Measurements from ENCODE around the gene ILDR1. TPM values are rescaled to one million over a fixed set of nuclear protein-coding genes. Genes with fewer than 3 reads are reported as not detected.

Gene ILDR1
- total and polyA plus RNA-seq, 7 experiments from 2014 or later: 0.19 to 0.31 TPM; not detected in 5

- Mint-ChIP-seq H3K27ac (no peak overlapping the region), H3K27me3 (peaks cover 4 to 13% (median 9%) of the 10 kb centered on the region in 5 donors), H3K36me3 (no peaks in the 10 kb centered on the region), H3K4me3 (no peak overlapping the region), H3K4me1 (peaks cover 0 to 10% (median 0%) of the 10 kb centered on the region in 7 donors), H3K9me3 (no peaks in the 10 kb centered on the region)
- ChIA-PET POLR2A (no interaction called here), CTCF (no interaction called here)
- H3K27ac ChIP-seq (ENCODE audit: low read depth, low read length): no peak overlapping the region
- H3K4me3 ChIP-seq (ENCODE audit: low read length): no peak overlapping the region
- DNase-seq: no peak
- no peaks in the 10 kb centered on the region for H3K36me3 ChIP-seq (ENCODE audit: control insufficient read depth in 2 of 3, insufficient read depth in 3 of 3, low read length in 3 of 3)
- intact Hi-C loops (cut with micrococcal nuclease): no loop called here
- no peaks in the 10 kb centered on the region for H3K4me1 ChIP-seq (ENCODE audit: control insufficient read depth in 2 of 2, insufficient read depth in 2 of 2, low read length in 2 of 2)
- H3K27me3 ChIP-seq (ENCODE audit: control insufficient read depth in 2 of 2, insufficient read depth in 2 of 2, low read length in 2 of 2): no peaks in the 10 kb centered on the region
- ATAC-seq: no peak
- H3K9me3 ChIP-seq (ENCODE audit: control insufficient read depth in 2 of 3, low read length in 3 of 3): no peaks in the 10 kb centered on the region
Measured at GRCh38 chr3:122010506-122010905, 11.5 kb downstream of the ILDR1 start.

- H3K4me3 ChIP-seq (ENCODE audit: low read length): no peak overlapping the region
- H3K36me3 ChIP-seq (ENCODE audit: control insufficient read depth in 2 of 3, insufficient read depth in 3 of 3, low read length in 3 of 3): no peaks in the 10 kb centered on the region
- H3K4me1 ChIP-seq (ENCODE audit: control insufficient read depth in 2 of 2, insufficient read depth in 2 of 2, low read length in 2 of 2): no peaks in the 10 kb centered on the region
- intact Hi-C loops (cut with micrococcal nuclease): no loop called here
- Mint-ChIP-seq H3K36me3 (no peaks in the 10 kb centered on the region), H3K4me1 (peaks cover 0 to 26% (median 0%) of the 10 kb centered on the region in 7 donors), H3K27ac (no peak overlapping the region), H3K9me3 (no peaks in the 10 kb centered on the region), H3K27me3 (peaks cover 6 to 22% (median 21%) of the 10 kb centered on the region in 5 donors), H3K4me3 (no peak overlapping the region)
- H3K27ac ChIP-seq (ENCODE audit: low read depth, low read length): no peak overlapping the region
- no peaks in the 10 kb centered on the region for H3K9me3 ChIP-seq (ENCODE audit: control insufficient read depth in 2 of 3, low read length in 3 of 3)
- ChIA-PET CTCF (no interaction called here), POLR2A (no interaction called here)
- ATAC-seq: no peak
- no peak for DNase-seq
- H3K27me3 ChIP-seq (ENCODE audit: control insufficient read depth in 2 of 2, insufficient read depth in 2 of 2, low read length in 2 of 2): no peaks in the 10 kb centered on the region
Measured at GRCh38 chr3:122008166-122008565, 13.9 kb downstream of the ILDR1 start.

- ATAC-seq (no peak), DNase-seq (no peak)
- intact Hi-C loops (cut with micrococcal nuclease): no loop called here
- POLR2A ChIA-PET: no interaction called here
- H3K27ac ChIP-seq (ENCODE audit: low read depth, low read length): no peak overlapping the region
- peaks cover 0 to 24% (median 0%) of the 10 kb centered on the region in 7 donors for H3K4me1 Mint-ChIP-seq
- H3K4me3 ChIP-seq (ENCODE audit: low read length): no peak overlapping the region
- no peaks in the 10 kb centered on the region for H3K36me3 Mint-ChIP-seq
- no peaks in the 10 kb centered on the region for H3K9me3 Mint-ChIP-seq
- no peak overlapping the region for H3K27ac Mint-ChIP-seq
- H3K36me3 ChIP-seq (ENCODE audit: control insufficient read depth in 2 of 3, insufficient read depth in 3 of 3, low read length in 3 of 3): no peaks in the 10 kb centered on the region
- H3K27me3 Mint-ChIP-seq: peaks cover 6 to 36% (median 32%) of the 10 kb centered on the region in 5 donors
- CTCF ChIA-PET: no interaction called here
- no peaks in the 10 kb centered on the region for H3K4me1 ChIP-seq (ENCODE audit: control insufficient read depth in 2 of 2, insufficient read depth in 2 of 2, low read length in 2 of 2)
- H3K4me3 Mint-ChIP-seq: no peak overlapping the region
- H3K9me3 ChIP-seq (ENCODE audit: control insufficient read depth in 2 of 3, low read length in 3 of 3): no peaks in the 10 kb centered on the region
- no peaks in the 10 kb centered on the region for H3K27me3 ChIP-seq (ENCODE audit: control insufficient read depth in 2 of 2, insufficient read depth in 2 of 2, low read length in 2 of 2)
Measured at GRCh38 chr3:122006267-122006666, 15.8 kb downstream of the ILDR1 start.

- ChIA-PET POLR2A (no interaction called here), CTCF (no interaction called here)
- Histone ChIP-seq H3K27me3 (ENCODE audit: control insufficient read depth in 2 of 2, insufficient read depth in 2 of 2, low read length in 2 of 2) (no peaks in the 10 kb centered on the region), H3K27ac (ENCODE audit: low read depth, low read length) (no peak overlapping the region), H3K36me3 (ENCODE audit: control insufficient read depth in 2 of 3, insufficient read depth in 3 of 3, low read length in 3 of 3) (no peaks in the 10 kb centered on the region), H3K4me3 (ENCODE audit: low read length) (no peak overlapping the region), H3K9me3 (ENCODE audit: control insufficient read depth in 2 of 3, low read length in 3 of 3) (no peaks in the 10 kb centered on the region), H3K4me1 (ENCODE audit: control insufficient read depth in 2 of 2, insufficient read depth in 2 of 2, low read length in 2 of 2) (no peaks in the 10 kb centered on the region)
- peak in 1 of 9 donors; percentile 25 for DNase-seq
- Mint-ChIP-seq H3K4me1 (peaks cover 0 to 24% (median 0%) of the 10 kb centered on the region in 7 donors), H3K4me3 (no peak overlapping the region), H3K27me3 (peaks cover 8 to 40% (median 37%) of the 10 kb centered on the region in 5 donors), H3K9me3 (no peaks in the 10 kb centered on the region), H3K27ac (no peak overlapping the region), H3K36me3 (no peaks in the 10 kb centered on the region)
- intact Hi-C loops (cut with micrococcal nuclease): no loop called here
- peak; percentile 47 for ATAC-seq
Measured at GRCh38 chr3:122004991-122005565, 17.0 kb downstream of the ILDR1 start.

GRCh38 chr3:122004107-122004506, 17.9 kb downstream of the ILDR1 start:
- H3K27me3 ChIP-seq (ENCODE audit: control insufficient read depth in 2 of 2, insufficient read depth in 2 of 2, low read length in 2 of 2): no peaks in the 10 kb centered on the region
- POLR2A ChIA-PET: no interaction called here
- no peaks in the 10 kb centered on the region for H3K4me1 ChIP-seq (ENCODE audit: control insufficient read depth in 2 of 2, insufficient read depth in 2 of 2, low read length in 2 of 2)
- ATAC-seq (no peak), DNase-seq (no peak)
- Mint-ChIP-seq H3K4me1 (peaks cover 0 to 20% (median 0%) of the 10 kb centered on the region in 7 donors), H3K36me3 (no peaks in the 10 kb centered on the region), H3K4me3 (no peak overlapping the region), H3K9me3 (no peaks in the 10 kb centered on the region), H3K27me3 (peaks cover 8 to 35% (median 33%) of the 10 kb centered on the region in 5 donors), H3K27ac (peak overlapping the region in 1 of 9 donors; percentile 2)
- no peak overlapping the region for H3K27ac ChIP-seq (ENCODE audit: low read depth, low read length)
- intact Hi-C loops (cut with micrococcal nuclease): no loop called here
- H3K4me3 ChIP-seq (ENCODE audit: low read length): no peak overlapping the region
- H3K9me3 ChIP-seq (ENCODE audit: control insufficient read depth in 2 of 3, low read length in 3 of 3): no peaks in the 10 kb centered on the region
- H3K36me3 ChIP-seq (ENCODE audit: control insufficient read depth in 2 of 3, insufficient read depth in 3 of 3, low read length in 3 of 3): no peaks in the 10 kb centered on the region
- CTCF ChIA-PET: interaction anchor here (0.6 kb wide), 1 partner anchor 217 kb away, joined by 3 read pairs; no protein-coding TSS in a partner anchor

GRCh38 chr3:122003606-122004005, 18.4 kb downstream of the ILDR1 start:
- DNase-seq (no peak), ATAC-seq (no peak)
- Histone ChIP-seq H3K4me1 (ENCODE audit: control insufficient read depth in 2 of 2, insufficient read depth in 2 of 2, low read length in 2 of 2) (no peaks in the 10 kb centered on the region), H3K36me3 (ENCODE audit: control insufficient read depth in 2 of 3, insufficient read depth in 3 of 3, low read length in 3 of 3) (no peaks in the 10 kb centered on the region), H3K27ac (ENCODE audit: low read depth, low read length) (no peak overlapping the region), H3K27me3 (ENCODE audit: control insufficient read depth in 2 of 2, insufficient read depth in 2 of 2, low read length in 2 of 2) (no peaks in the 10 kb centered on the region), H3K4me3 (ENCODE audit: low read length) (no peak overlapping the region), H3K9me3 (ENCODE audit: control insufficient read depth in 2 of 3, low read length in 3 of 3) (no peaks in the 10 kb centered on the region)
- POLR2A ChIA-PET: no interaction called here
- no peaks in the 10 kb centered on the region for H3K9me3 Mint-ChIP-seq
- H3K36me3 Mint-ChIP-seq: no peaks in the 10 kb centered on the region
- no peak overlapping the region for H3K4me3 Mint-ChIP-seq
- intact Hi-C loops (cut with micrococcal nuclease): no loop called here
- H3K4me1 Mint-ChIP-seq: peaks cover 0 to 25% (median 0%) of the 10 kb centered on the region in 7 donors
- peaks cover 8 to 35% (median 33%) of the 10 kb centered on the region in 5 donors for H3K27me3 Mint-ChIP-seq
- no peak overlapping the region for H3K27ac Mint-ChIP-seq
- CTCF ChIA-PET: interaction anchor here (0.6 kb wide), 1 partner anchor 217 kb away, joined by 3 read pairs; no protein-coding TSS in a partner anchor

- no peaks in the 10 kb centered on the region for H3K9me3 Mint-ChIP-seq
- no peak overlapping the region for H3K27ac Mint-ChIP-seq
- peaks cover 8 to 35% (median 33%) of the 10 kb centered on the region in 5 donors for H3K27me3 Mint-ChIP-seq
- ATAC-seq: peak; percentile 28
- H3K36me3 Mint-ChIP-seq: no peaks in the 10 kb centered on the region
- no peak overlapping the region for H3K27ac ChIP-seq (ENCODE audit: low read depth, low read length)
- H3K4me1 Mint-ChIP-seq: peaks cover 0 to 29% (median 0%) of the 10 kb centered on the region in 7 donors
- no peaks in the 10 kb centered on the region for H3K36me3 ChIP-seq (ENCODE audit: control insufficient read depth in 2 of 3, insufficient read depth in 3 of 3, low read length in 3 of 3)
- POLR2A ChIA-PET: no interaction called here
- intact Hi-C loops (cut with micrococcal nuclease): no loop called here
- no peak for DNase-seq
- H3K4me1 ChIP-seq (ENCODE audit: control insufficient read depth in 2 of 2, insufficient read depth in 2 of 2, low read length in 2 of 2): no peaks in the 10 kb centered on the region
- CTCF ChIA-PET: no interaction called here
- H3K9me3 ChIP-seq (ENCODE audit: control insufficient read depth in 2 of 3, low read length in 3 of 3): no peaks in the 10 kb centered on the region
- H3K4me3 ChIP-seq (ENCODE audit: low read length): no peak overlapping the region
- no peak overlapping the region for H3K4me3 Mint-ChIP-seq
- no peaks in the 10 kb centered on the region for H3K27me3 ChIP-seq (ENCODE audit: control insufficient read depth in 2 of 2, insufficient read depth in 2 of 2, low read length in 2 of 2)
Measured at GRCh38 chr3:122003112-122003511, 18.9 kb downstream of the ILDR1 start.

Measured in naive thymus-derived CD4-positive, alpha-beta T cell (primary cell).